Nephron (organoid): ENCODE measurements around the gene HOXB6.

Experiments used
- H3K27ac Mint-ChIP-seq, 3 experiments: 2 replicates each; pipeline ENCODE4 v1.8.0; 2020; ENCODE audit warnings: mixed read lengths in 3 of 3, mild to moderate bottlenecking in 2 of 3, moderate library complexity in 1 of 3
- H3K27me3 Mint-ChIP-seq: 2 replicates; pipeline ENCODE4 v1.8.0; 2021; ENCODE audit warnings: low read depth, mild to moderate bottlenecking, moderate library complexity, mixed read lengths
- H3K36me3 Mint-ChIP-seq: 2 replicates; pipeline ENCODE4 v1.8.0; 2020; ENCODE audit warnings: low read depth, mixed read lengths
- H3K4me1 Mint-ChIP-seq: 2 replicates; pipeline ENCODE4 v1.8.0; 2020; ENCODE audit warnings: mixed read lengths
- H3K4me3 Mint-ChIP-seq, 3 experiments: 2 replicates each; pipeline ENCODE4 v1.8.0; 2020; ENCODE audit warnings: mild to moderate bottlenecking in 3 of 3, mixed read lengths in 3 of 3, moderate library complexity in 2 of 3
- H3K9me3 Mint-ChIP-seq: 2 replicates; pipeline ENCODE4 v1.8.0; 2020; ENCODE audit warnings: mixed read lengths
- TF ChIP-seq, protein P1 (sequence below), 3 experiments: fragments of 200-600 bp; sonication (generic); IDR thresholded peaks; one replicate each; pipeline ENCODE4 v1.5.0; 2021; ENCODE audit warnings: antibody characterized with exemption in 3 of 3; ENCODE audit not compliant: unreplicated experiment in 3 of 3

Gene HOXB6

GRCh38 chr17:48615963-48616716 is 11.4 kb upstream of the HOXB6 start:
- Mint-ChIP-seq H3K27me3 (peaks cover 96% of the 10 kb centered on the region), H3K9me3 (no peaks in the 10 kb centered on the region), H3K27ac (peak overlapping the region in 2 of 3 experiments; percentile 87 to 98), H3K4me3 (peak overlapping the region; percentile 94 to 98 (median 96)), H3K36me3 (peaks cover 8% of the 10 kb centered on the region), H3K4me1 (peaks cover 58% of the 10 kb centered on the region)
- TF ChIP-seq, protein P1, sequence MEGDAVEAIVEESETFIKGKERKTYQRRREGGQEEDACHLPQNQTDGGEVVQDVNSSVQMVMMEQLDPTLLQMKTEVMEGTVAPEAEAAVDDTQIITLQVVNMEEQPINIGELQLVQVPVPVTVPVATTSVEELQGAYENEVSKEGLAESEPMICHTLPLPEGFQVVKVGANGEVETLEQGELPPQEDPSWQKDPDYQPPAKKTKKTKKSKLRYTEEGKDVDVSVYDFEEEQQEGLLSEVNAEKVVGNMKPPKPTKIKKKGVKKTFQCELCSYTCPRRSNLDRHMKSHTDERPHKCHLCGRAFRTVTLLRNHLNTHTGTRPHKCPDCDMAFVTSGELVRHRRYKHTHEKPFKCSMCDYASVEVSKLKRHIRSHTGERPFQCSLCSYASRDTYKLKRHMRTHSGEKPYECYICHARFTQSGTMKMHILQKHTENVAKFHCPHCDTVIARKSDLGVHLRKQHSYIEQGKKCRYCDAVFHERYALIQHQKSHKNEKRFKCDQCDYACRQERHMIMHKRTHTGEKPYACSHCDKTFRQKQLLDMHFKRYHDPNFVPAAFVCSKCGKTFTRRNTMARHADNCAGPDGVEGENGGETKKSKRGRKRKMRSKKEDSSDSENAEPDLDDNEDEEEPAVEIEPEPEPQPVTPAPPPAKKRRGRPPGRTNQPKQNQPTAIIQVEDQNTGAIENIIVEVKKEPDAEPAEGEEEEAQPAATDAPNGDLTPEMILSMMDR (IDR thresholded peaks at IDR 0.05; ENCODE audit: unreplicated experiment in 3 of 3), result no peak

- Mint-ChIP-seq H3K36me3 (peaks cover 8% of the 10 kb centered on the region), H3K27me3 (peaks cover 94% of the 10 kb centered on the region), H3K27ac (peak within 1 kb of the TSS in 2 of 3 experiments; percentile 87 to 98), H3K9me3 (no peaks in the 10 kb centered on the region), H3K4me1 (peaks cover 58% of the 10 kb centered on the region), H3K4me3 (peak within 1 kb of the TSS; percentile 94 to 98 (median 96))
- TF ChIP-seq, protein P1 (IDR thresholded peaks at IDR 0.05; ENCODE audit: unreplicated experiment in 3 of 3), result no peak
Measured at GRCh38 chr17:48615047-48615962, 10.5 kb upstream of the HOXB6 start, which contains the start of gene HOXB8. Gene HOXB8, minus strand, starts transcription at chr17:48615292. Its CDS starts 588 bp downstream, at chr17:48614704.

DNA sequence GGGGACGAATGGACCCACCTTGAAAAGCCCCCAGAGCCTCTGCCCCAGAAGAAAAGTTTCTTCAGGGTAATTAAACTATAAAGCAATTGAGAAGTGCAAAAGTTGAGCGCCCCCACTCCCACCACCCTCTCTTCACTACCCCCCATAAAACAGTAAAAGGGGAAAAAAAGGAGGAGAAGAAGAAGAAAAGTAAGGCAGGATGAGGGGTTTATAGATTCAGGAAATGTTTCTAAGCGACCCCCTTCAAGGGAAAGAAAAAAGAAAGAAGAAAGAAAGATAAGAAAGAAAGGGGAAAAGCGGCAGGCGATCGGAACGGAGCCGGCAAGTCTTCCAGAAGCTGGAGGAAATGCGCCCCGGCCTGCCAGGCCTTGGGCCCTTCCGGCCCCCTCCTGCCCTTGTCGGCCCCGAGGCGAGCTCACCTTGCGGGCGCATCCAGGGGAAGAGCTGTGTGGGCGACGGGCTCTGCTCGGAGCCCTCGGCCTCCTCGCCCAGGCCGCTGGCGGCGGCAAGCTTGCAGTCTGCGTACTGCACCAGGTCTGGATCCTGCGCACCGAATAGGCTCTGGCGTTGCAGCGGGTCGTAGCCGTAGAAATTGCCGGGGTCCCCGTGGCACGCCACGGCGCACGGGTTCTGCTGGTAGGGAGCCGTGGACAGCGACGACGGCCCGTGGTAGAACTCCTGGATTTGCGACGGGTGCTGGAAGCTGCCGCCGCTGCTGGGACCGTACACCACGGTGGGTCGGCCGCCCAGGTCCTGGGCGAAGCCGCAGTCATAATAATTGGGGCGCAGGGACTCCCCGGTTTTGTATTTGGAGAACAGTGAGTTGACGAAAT is 9.3 kb upstream of the HOXB6 start:
- no peaks in the 10 kb centered on the region for H3K9me3 Mint-ChIP-seq
- peaks cover 85% of the 10 kb centered on the region for H3K27me3 Mint-ChIP-seq
- peaks cover 54% of the 10 kb centered on the region for H3K4me1 Mint-ChIP-seq
- peak overlapping the region; percentile 94 to 98 (median 96) for H3K4me3 Mint-ChIP-seq
- peak overlapping the region in 2 of 3 experiments; percentile 95 to 98 for H3K27ac Mint-ChIP-seq
- TF ChIP-seq, protein P1 (IDR thresholded peaks at IDR 0.05; ENCODE audit: unreplicated experiment in 3 of 3), result no peak
- peaks cover 8% of the 10 kb centered on the region for H3K36me3 Mint-ChIP-seq

GRCh38 chr17:48612854-48613691 is 8.3 kb upstream of the HOXB6 start:
- no peaks in the 10 kb centered on the region for H3K9me3 Mint-ChIP-seq
- H3K36me3 Mint-ChIP-seq, result peaks cover 8% of the 10 kb centered on the region
- H3K4me1 Mint-ChIP-seq, result peaks cover 52% of the 10 kb centered on the region
- H3K27me3 Mint-ChIP-seq, result peaks cover 81% of the 10 kb centered on the region
- TF ChIP-seq, protein P1 (IDR thresholded peaks at IDR 0.05; ENCODE audit: unreplicated experiment in 3 of 3), result peak in 2 of 3 experiments; percentile 39 to 44
- peak overlapping the region; percentile 94 to 98 (median 96) for H3K4me3 Mint-ChIP-seq
- H3K27ac Mint-ChIP-seq, result peak overlapping the region in 2 of 3 experiments; percentile 96 to 98

- Mint-ChIP-seq H3K36me3 (peaks cover 12% of the 10 kb centered on the region), H3K4me1 (peaks cover 55% of the 10 kb centered on the region), H3K4me3 (peak overlapping the region; percentile 94 to 98 (median 94)), H3K27ac (peak overlapping the region in 2 of 3 experiments; percentile 96 to 98), H3K9me3 (no peaks in the 10 kb centered on the region), H3K27me3 (peaks cover 79% of the 10 kb centered on the region)
- TF ChIP-seq, protein P1 (IDR thresholded peaks at IDR 0.05; ENCODE audit: unreplicated experiment in 3 of 3), result no peak
Measured at GRCh38 chr17:48612456-48612853, 7.7 kb upstream of the HOXB6 start.
